Measurements from ENCODE around the gene UBL5. TPM values are rescaled to one million over a fixed set of nuclear protein-coding genes. Genes with fewer than 3 reads are reported as not detected.

Gene UBL5
- total RNA-seq, 1 experiment from 2014 or later, result 345 TPM

DNA sequence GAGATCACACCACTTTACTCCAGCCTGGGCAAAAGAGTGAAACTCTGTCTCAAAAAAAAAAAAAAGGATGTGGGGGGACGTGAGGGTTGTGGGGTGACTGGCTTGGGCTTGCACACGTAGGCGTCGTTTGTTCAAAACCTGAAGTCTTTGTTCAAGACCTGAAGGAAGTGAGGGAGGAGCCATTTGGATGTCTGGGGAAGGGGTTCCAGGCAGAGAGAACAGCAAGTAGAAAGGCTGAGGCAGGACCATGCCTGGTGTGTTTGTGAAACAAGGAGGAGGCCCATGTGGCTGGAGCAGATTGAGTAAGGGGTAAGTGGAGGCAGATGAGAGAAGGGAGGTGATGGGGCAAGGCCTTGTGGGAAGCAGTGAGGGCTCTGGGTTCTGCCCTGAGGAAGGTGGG lies 35.2 kb downstream of the UBL5 start:
- Histone ChIP-seq H3K9me3 (no peaks in the 10 kb centered on the region), H3K27me3 (replicated peaks; ENCODE audit: control insufficient read depth, insufficient read depth, low read length) (no peaks in the 10 kb centered on the region), H3K4me1 (no peaks in the 10 kb centered on the region), H3K36me3 (ENCODE audit: control insufficient read depth, insufficient read depth, low read length) (no peaks in the 10 kb centered on the region), H3K4me3 (ENCODE audit: low read depth, low read length) (no peak overlapping the region)
- peaks cover 3% of the 10 kb centered on the region for H3K27me3 Mint-ChIP-seq (ENCODE audit: insufficient read depth, unreplicated experiment)
- ChIA-PET POLR2A (interaction anchor here (0.7 kb wide), 1 partner anchor 75 kb away, joined by 5 read pairs; no protein-coding TSS in a partner anchor), CTCF (no interaction called here)
- DNase-seq, result no peak
- TF ChIP-seq, protein P1, sequence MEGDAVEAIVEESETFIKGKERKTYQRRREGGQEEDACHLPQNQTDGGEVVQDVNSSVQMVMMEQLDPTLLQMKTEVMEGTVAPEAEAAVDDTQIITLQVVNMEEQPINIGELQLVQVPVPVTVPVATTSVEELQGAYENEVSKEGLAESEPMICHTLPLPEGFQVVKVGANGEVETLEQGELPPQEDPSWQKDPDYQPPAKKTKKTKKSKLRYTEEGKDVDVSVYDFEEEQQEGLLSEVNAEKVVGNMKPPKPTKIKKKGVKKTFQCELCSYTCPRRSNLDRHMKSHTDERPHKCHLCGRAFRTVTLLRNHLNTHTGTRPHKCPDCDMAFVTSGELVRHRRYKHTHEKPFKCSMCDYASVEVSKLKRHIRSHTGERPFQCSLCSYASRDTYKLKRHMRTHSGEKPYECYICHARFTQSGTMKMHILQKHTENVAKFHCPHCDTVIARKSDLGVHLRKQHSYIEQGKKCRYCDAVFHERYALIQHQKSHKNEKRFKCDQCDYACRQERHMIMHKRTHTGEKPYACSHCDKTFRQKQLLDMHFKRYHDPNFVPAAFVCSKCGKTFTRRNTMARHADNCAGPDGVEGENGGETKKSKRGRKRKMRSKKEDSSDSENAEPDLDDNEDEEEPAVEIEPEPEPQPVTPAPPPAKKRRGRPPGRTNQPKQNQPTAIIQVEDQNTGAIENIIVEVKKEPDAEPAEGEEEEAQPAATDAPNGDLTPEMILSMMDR (IDR thresholded peaks at IDR 0.05; ENCODE audit: insufficient read depth in 1 of 2, low read depth in 1 of 2, low read length in 1 of 2, severe bottlenecking in 1 of 2, unreplicated experiment in 1 of 2), result no peak
- H3K4me1 Mint-ChIP-seq (ENCODE audit: low read depth, unreplicated experiment), result no peaks in the 10 kb centered on the region
- BruUV-seq (replicated peaks), result no TSS peak
- intact Hi-C loops (cut with micrococcal nuclease; ENCODE audit: unreplicated experiment), result no loop called here
- H3K36me3 Mint-ChIP-seq (ENCODE audit: insufficient read depth, unreplicated experiment), result no peaks in the 10 kb centered on the region
- no peak overlapping the region for H3K27ac Mint-ChIP-seq (ENCODE audit: unreplicated experiment)
- H3K9me3 Mint-ChIP-seq (ENCODE audit: unreplicated experiment), result no peaks in the 10 kb centered on the region
- H3K4me3 Mint-ChIP-seq (ENCODE audit: unreplicated experiment), result no peak overlapping the region

DNA sequence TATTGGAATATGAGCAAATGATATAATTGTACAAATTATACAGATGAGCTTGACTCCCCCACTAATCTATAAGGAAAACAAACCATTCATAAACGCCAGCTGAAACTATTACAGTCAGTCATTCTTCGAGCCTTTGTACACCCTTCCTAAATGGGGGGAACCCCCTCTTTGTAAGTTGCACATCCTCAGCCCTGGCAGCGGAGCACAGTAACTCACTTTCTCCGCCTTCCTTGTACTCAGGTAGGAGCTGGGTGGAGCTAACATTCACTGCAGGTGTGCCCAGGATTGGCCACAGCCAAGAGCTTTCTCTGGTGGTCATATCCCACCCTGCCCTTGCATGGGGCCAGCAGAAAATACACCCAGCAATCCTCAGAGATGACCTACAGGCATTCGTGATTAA lies 36.0 kb downstream of the UBL5 start:
- TF ChIP-seq, protein P1 (IDR thresholded peaks at IDR 0.05; ENCODE audit: insufficient read depth in 1 of 2, low read depth in 1 of 2, low read length in 1 of 2, severe bottlenecking in 1 of 2, unreplicated experiment in 1 of 2), result no peak
- no peaks in the 10 kb centered on the region for H3K9me3 ChIP-seq
- H3K9me3 Mint-ChIP-seq (ENCODE audit: unreplicated experiment), result no peaks in the 10 kb centered on the region
- H3K4me3 Mint-ChIP-seq (ENCODE audit: unreplicated experiment), result no peak overlapping the region
- H3K27me3 Mint-ChIP-seq (ENCODE audit: insufficient read depth, unreplicated experiment), result peaks cover 3% of the 10 kb centered on the region
- no peaks in the 10 kb centered on the region for H3K27me3 ChIP-seq (replicated peaks; ENCODE audit: control insufficient read depth, insufficient read depth, low read length)
- CTCF ChIA-PET, result no interaction called here
- no peaks in the 10 kb centered on the region for H3K4me1 Mint-ChIP-seq (ENCODE audit: low read depth, unreplicated experiment)
- H3K36me3 ChIP-seq (ENCODE audit: control insufficient read depth, insufficient read depth, low read length), result no peaks in the 10 kb centered on the region
- BruUV-seq (replicated peaks), result no TSS peak
- intact Hi-C loops (cut with micrococcal nuclease; ENCODE audit: unreplicated experiment), result no loop called here
- no peak for DNase-seq
- H3K4me1 ChIP-seq, result no peaks in the 10 kb centered on the region
- no peak overlapping the region for H3K4me3 ChIP-seq (ENCODE audit: low read depth, low read length)
- POLR2A ChIA-PET, result interaction anchor here (0.7 kb wide), 1 partner anchor 74 kb away, joined by 5 read pairs; no protein-coding TSS in a partner anchor
- H3K27ac Mint-ChIP-seq (ENCODE audit: unreplicated experiment), result no peak overlapping the region
- no peaks in the 10 kb centered on the region for H3K36me3 Mint-ChIP-seq (ENCODE audit: insufficient read depth, unreplicated experiment)

DNA sequence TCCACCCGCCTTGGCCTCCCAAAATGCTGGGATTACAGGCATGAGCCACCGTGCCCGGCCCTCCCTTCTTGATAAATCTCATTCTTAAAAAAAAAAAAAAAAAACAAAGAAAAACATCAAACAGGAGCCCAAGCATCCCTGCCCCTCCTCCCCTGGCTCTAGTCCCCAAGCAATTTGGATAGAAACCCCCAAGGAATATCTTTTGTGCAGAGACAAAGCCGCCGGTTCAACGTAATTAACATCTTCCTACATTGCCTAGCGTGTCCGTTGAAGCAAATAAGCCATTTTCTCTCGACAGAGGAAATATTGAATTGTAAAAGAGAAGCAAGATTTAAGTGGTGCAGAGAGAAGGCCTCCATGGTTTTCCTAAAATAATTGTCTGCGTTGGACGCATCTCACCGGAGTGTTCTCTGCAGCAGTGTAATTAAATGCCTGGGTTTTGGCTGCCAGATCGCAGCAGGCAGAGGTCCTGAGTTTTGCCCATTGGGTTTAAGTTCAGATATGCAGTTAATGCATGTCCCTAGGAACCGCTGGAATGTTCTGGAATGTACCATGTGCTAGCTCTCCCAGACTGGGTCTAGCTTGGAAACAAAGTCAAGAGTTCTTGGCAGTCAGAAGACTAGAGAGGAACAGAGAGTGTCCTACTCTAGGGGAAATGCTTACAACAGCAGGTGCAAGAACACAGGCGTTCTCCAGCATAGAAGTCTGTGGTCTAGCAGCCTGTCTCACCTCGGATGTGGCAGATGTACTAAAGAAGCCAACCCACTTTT lies 38.2 kb downstream of the UBL5 start:
- H3K27ac Mint-ChIP-seq (ENCODE audit: unreplicated experiment), result no peak overlapping the region
- BruUV-seq (replicated peaks), result no TSS peak
- intact Hi-C loops (cut with micrococcal nuclease; ENCODE audit: unreplicated experiment), result no loop called here
- no peak for DNase-seq
- H3K4me1 Mint-ChIP-seq (ENCODE audit: low read depth, unreplicated experiment), result no peaks in the 10 kb centered on the region
- H3K36me3 Mint-ChIP-seq (ENCODE audit: insufficient read depth, unreplicated experiment), result no peaks in the 10 kb centered on the region
- ChIA-PET POLR2A (no interaction called here), CTCF (no interaction called here)
- Histone ChIP-seq H3K36me3 (ENCODE audit: control insufficient read depth, insufficient read depth, low read length) (no peaks in the 10 kb centered on the region), H3K9me3 (no peaks in the 10 kb centered on the region), H3K27me3 (replicated peaks; ENCODE audit: control insufficient read depth, insufficient read depth, low read length) (no peaks in the 10 kb centered on the region), H3K4me1 (no peaks in the 10 kb centered on the region), H3K4me3 (ENCODE audit: low read depth, low read length) (no peak overlapping the region)
- H3K4me3 Mint-ChIP-seq (ENCODE audit: unreplicated experiment), result no peak overlapping the region
- TF ChIP-seq, protein P1 (IDR thresholded peaks at IDR 0.05; ENCODE audit: insufficient read depth in 1 of 2, low read depth in 1 of 2, low read length in 1 of 2, severe bottlenecking in 1 of 2, unreplicated experiment in 1 of 2), result no peak
- H3K27me3 Mint-ChIP-seq (ENCODE audit: insufficient read depth, unreplicated experiment), result peaks cover 3% of the 10 kb centered on the region
- no peaks in the 10 kb centered on the region for H3K9me3 Mint-ChIP-seq (ENCODE audit: unreplicated experiment)

All from Caco-2 (cell line).